ENCODE data around the gene IPO7.

IPO7 gene

DNA sequence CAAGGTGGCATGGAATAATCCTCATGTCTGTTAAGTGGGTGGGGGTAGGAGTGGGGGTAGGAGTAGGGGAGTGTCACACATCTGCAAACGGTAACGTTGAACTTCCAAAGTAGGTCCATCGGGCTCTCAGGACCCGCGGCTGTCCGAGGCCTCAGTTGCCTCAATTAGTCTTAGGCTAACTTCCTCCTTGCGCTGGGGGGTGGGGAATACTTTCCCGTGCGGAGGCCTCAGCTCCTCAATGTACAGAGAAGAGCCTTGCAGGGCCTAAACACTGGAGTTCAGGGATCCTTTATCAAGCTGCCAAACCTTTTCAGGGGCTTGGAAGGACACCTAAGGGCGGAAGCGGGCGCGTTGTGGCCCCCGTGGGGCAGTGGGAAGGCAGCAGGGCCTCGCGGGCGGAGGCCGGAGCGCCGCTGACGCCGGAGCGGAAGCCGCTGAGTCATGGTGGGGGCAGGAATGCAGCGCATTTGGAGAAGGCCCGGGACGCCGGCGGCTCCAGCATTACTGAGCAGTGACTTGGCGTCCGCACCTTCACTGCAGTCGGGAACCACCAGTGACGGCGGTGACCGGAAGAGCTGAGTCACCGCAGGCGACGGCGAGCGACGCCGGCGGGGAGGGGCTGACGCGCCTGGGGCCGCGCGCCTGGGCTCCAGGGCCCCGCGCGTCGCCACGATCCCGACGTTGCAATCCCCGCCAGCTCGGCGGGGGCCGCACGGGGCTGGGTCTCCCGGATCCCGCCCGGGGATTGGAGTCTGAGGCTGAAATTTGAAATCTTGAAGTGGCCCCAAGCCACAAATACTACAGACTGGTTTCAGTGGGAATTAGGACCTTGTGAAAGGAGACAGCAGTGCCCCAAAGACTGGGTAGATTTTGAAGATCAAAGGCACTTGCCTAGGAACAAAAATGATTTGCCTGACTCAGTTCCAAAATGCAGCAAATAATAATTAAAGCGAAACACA, 20.2 kb upstream of the IPO7 start (continued):
- TF ChIP-seq ZNF623 (tag by site-specific recombination; IDR thresholded peaks at IDR 0.05) (no peak), ZNF596 (tag by site-specific recombination; IDR thresholded peaks at IDR 0.05) (peak; percentile 36; the same call in 1 of the 2 replicates), YY1 (tag by site-specific recombination; IDR thresholded peaks at IDR 0.05) (peak; percentile 42; the same call in 1 of the 2 replicates), MZF1 (tag by site-specific recombination; IDR thresholded peaks at IDR 0.05; ENCODE audit: borderline replicate concordance) (peak; percentile 26; the same call in 1 of the 2 replicates), ZBTB1 (tag by site-specific recombination; IDR thresholded peaks at IDR 0.05) (0 out of 2 replicates have a peak, but pooled peaks have one; percentile 19), MEIS1 (CRISPR knock-in tag; IDR thresholded peaks at IDR 0.05; ENCODE audit: borderline replicate concordance) (peak; percentile 15; the same call in 1 of the 2 replicates), ZNF660 (tag by site-specific recombination; IDR thresholded peaks at IDR 0.05) (peak; percentile 91), ZNF19 (tag by site-specific recombination; IDR thresholded peaks at IDR 0.05; ENCODE audit: low read depth) (no peak), ZNF24 (tag by site-specific recombination; IDR thresholded peaks at IDR 0.05) (peak; percentile 77; the same call in 1 of the 2 replicates), ZNF16 (tag by site-specific recombination; IDR thresholded peaks at IDR 0.05; ENCODE audit: low read depth) (no peak), ZNF521 (tag by site-specific recombination; IDR thresholded peaks at IDR 0.05) (no peak), ZNF76 (tag by site-specific recombination; IDR thresholded peaks at IDR 0.05; ENCODE audit: borderline replicate concordance, low read depth) (peak; percentile 85), ZNF555 (tag by site-specific recombination; conservative IDR thresholded peaks at IDR 0.05) (no peak), ZNF394 (tag by site-specific recombination; IDR thresholded peaks at IDR 0.05; ENCODE audit: borderline replicate concordance) (peak; percentile 58; the same call in 1 of the 2 replicates), ZNF121 (tag by site-specific recombination; IDR thresholded peaks at IDR 0.05) (no peak), FEZF1 (tag by site-specific recombination; IDR thresholded peaks at IDR 0.05) (peak; percentile 44; the same call in 1 of the 2 replicates), GLI4 (tag by site-specific recombination; IDR thresholded peaks at IDR 0.05) (no peak), WT1 (tag by site-specific recombination; IDR thresholded peaks at IDR 0.05) (no peak), ZNF433 (tag by site-specific recombination; IDR thresholded peaks at IDR 0.05; ENCODE audit: low read depth) (no peak), SETDB1 (IDR thresholded peaks at IDR 0.05; ENCODE audit: insufficient read length, low read length) (peak; percentile 24), ZNF214 (tag by site-specific recombination; IDR thresholded peaks at IDR 0.05; ENCODE audit: borderline replicate concordance) (no peak)
- TF ChIP-seq, protein P1, sequence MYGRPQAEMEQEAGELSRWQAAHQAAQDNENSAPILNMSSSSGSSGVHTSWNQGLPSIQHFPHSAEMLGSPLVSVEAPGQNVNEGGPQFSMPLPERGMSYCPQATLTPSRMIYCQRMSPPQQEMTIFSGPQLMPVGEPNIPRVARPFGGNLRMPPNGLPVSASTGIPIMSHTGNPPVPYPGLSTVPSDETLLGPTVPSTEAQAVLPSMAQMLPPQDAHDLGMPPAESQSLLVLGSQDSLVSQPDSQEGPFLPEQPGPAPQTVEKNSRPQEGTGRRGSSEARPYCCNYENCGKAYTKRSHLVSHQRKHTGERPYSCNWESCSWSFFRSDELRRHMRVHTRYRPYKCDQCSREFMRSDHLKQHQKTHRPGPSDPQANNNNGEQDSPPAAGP (tag by site-specific recombination; IDR thresholded peaks at IDR 0.05): peak; percentile 85
- TF ChIP-seq, protein P2, sequence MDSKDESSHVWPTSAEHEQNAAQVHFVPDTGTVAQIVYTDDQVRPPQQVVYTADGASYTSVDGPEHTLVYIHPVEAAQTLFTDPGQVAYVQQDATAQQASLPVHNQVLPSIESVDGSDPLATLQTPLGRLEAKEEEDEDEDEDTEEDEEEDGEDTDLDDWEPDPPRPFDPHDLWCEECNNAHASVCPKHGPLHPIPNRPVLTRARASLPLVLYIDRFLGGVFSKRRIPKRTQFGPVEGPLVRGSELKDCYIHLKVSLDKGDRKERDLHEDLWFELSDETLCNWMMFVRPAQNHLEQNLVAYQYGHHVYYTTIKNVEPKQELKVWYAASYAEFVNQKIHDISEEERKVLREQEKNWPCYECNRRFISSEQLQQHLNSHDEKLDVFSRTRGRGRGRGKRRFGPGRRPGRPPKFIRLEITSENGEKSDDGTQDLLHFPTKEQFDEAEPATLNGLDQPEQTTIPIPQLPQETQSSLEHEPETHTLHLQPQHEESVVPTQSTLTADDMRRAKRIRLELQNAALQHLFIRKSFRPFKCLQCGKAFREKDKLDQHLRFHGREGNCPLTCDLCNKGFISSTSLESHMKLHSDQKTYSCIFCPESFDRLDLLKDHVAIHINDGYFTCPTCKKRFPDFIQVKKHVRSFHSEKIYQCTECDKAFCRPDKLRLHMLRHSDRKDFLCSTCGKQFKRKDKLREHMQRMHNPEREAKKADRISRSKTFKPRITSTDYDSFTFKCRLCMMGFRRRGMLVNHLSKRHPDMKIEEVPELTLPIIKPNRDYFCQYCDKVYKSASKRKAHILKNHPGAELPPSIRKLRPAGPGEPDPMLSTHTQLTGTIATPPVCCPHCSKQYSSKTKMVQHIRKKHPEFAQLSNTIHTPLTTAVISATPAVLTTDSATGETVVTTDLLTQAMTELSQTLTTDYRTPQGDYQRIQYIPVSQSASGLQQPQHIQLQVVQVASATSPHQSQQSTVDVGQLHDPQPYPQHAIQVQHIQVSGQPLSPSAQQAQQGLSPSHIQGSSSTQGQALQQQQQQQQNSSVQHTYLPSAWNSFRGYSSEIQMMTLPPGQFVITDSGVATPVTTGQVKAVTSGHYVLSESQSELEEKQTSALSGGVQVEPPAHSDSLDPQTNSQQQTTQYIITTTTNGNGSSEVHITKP (tag by site-specific recombination; IDR thresholded peaks at IDR 0.05): peak; percentile 43; the same call in 1 of the 2 replicates
- TF ChIP-seq, protein P3, sequence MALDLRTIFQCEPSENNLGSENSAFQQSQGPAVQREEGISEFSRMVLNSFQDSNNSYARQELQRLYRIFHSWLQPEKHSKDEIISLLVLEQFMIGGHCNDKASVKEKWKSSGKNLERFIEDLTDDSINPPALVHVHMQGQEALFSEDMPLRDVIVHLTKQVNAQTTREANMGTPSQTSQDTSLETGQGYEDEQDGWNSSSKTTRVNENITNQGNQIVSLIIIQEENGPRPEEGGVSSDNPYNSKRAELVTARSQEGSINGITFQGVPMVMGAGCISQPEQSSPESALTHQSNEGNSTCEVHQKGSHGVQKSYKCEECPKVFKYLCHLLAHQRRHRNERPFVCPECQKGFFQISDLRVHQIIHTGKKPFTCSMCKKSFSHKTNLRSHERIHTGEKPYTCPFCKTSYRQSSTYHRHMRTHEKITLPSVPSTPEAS (tag by site-specific recombination; IDR thresholded peaks at IDR 0.05): no peak
- TF ChIP-seq, protein P4, sequence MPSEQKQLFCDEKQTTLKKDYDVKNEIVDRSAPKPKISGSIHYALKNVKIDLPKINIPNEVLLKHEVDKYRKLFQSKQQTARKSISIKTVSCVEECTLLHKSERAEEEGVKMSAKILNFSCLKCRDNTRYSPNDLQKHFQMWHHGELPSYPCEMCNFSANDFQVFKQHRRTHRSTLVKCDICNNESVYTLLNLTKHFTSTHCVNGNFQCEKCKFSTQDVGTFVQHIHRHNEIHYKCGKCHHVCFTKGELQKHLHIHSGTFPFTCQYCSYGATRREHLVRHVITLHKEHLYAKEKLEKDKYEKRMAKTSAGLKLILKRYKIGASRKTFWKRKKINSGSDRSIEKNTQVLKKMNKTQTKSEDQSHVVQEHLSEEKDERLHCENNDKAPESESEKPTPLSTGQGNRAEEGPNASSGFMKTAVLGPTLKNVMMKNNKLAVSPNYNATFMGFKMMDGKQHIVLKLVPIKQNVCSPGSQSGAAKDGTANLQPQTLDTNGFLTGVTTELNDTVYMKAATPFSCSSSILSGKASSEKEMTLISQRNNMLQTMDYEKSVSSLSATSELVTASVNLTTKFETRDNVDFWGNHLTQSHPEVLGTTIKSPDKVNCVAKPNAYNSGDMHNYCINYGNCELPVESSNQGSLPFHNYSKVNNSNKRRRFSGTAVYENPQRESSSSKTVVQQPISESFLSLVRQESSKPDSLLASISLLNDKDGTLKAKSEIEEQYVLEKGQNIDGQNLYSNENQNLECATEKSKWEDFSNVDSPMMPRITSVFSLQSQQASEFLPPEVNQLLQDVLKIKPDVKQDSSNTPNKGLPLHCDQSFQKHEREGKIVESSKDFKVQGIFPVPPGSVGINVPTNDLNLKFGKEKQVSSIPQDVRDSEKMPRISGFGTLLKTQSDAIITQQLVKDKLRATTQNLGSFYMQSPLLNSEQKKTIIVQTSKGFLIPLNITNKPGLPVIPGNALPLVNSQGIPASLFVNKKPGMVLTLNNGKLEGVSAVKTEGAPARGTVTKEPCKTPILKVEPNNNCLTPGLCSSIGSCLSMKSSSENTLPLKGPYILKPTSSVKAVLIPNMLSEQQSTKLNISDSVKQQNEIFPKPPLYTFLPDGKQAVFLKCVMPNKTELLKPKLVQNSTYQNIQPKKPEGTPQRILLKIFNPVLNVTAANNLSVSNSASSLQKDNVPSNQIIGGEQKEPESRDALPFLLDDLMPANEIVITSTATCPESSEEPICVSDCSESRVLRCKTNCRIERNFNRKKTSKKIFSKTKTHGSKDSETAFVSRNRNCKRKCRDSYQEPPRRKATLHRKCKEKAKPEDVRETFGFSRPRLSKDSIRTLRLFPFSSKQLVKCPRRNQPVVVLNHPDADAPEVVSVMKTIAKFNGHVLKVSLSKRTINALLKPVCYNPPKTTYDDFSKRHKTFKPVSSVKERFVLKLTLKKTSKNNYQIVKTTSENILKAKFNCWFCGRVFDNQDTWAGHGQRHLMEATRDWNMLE (tag by site-specific recombination; conservative IDR thresholded peaks at IDR 0.05; ENCODE audit: low read depth): peak; percentile 54
- TF ChIP-seq, protein P5, sequence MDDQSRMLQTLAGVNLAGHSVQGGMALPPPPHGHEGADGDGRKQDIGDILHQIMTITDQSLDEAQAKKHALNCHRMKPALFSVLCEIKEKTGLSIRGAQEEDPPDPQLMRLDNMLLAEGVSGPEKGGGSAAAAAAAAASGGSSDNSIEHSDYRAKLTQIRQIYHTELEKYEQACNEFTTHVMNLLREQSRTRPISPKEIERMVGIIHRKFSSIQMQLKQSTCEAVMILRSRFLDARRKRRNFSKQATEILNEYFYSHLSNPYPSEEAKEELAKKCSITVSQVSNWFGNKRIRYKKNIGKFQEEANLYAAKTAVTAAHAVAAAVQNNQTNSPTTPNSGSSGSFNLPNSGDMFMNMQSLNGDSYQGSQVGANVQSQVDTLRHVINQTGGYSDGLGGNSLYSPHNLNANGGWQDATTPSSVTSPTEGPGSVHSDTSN (CRISPR knock-in tag; IDR thresholded peaks at IDR 0.05): peak; percentile 86; the same call in 1 of the 2 replicates

Measured in HEK293 (cell line).